ENCODE results near the gene FMC1.
A peak's percentile ranks its signal among the peaks of the same experiment; 100 is the strongest.
"Not testable (repeated sequence)": the region's sequence is repeated elsewhere in the genome, so short reads cannot be mapped to it uniquely, and the experiment has no call there.

Gene FMC1

GRCh38 chr7:139341058-139341775 is at the start of gene FMC1:
FMC1 (plus strand) TSS chr7:139341337; CDS start chr7:139341385, 48 bp downstream.
- DNase-seq = peak; percentile 97

- DNase-seq = no peak
Measured at GRCh38 chr7:139292821-139293220, 48.3 kb upstream of the FMC1 start.

- no peak for DNase-seq
Measured at GRCh38 chr7:139293534-139293933, 47.6 kb upstream of the FMC1 start.

GRCh38 chr7:139294241-139294640 is 46.9 kb upstream of the FMC1 start:
- DNase-seq = peak; percentile 84

GRCh38 chr7:139294951-139295575 is 46.1 kb upstream of the FMC1 start:
- DNase-seq = peak; percentile 77

GRCh38 chr7:139297795-139298194 is 43.3 kb upstream of the FMC1 start:
- no peak for DNase-seq

- no peak for DNase-seq
Measured at GRCh38 chr7:139299296-139299695, 41.8 kb upstream of the FMC1 start.

- no peak for DNase-seq
Measured at GRCh38 chr7:139300390-139300789, 40.7 kb upstream of the FMC1 start.

- no peak for DNase-seq
Measured at GRCh38 chr7:139304517-139304916, 36.6 kb upstream of the FMC1 start.

- no peak for DNase-seq
Measured at GRCh38 chr7:139317939-139318505, 23.1 kb upstream of the FMC1 start.

GRCh38 chr7:139321071-139321745 is 19.9 kb upstream of the FMC1 start:
- DNase-seq = peak; percentile 71

- not testable (repeated sequence) for DNase-seq
Measured at GRCh38 chr7:139324709-139325108, 16.4 kb upstream of the FMC1 start.

GRCh38 chr7:139328375-139328774 is 12.8 kb upstream of the FMC1 start:
- peak; percentile 14 for DNase-seq

- no peak for DNase-seq
Measured at GRCh38 chr7:139329119-139329518, 12.0 kb upstream of the FMC1 start.

- DNase-seq = no peak
Measured at GRCh38 chr7:139330333-139331030, 10.7 kb upstream of the FMC1 start.

GRCh38 chr7:139332697-139333359 is 8.3 kb upstream of the FMC1 start:
- peak; percentile 9 for DNase-seq

GRCh38 chr7:139333443-139333842 is 7.7 kb upstream of the FMC1 start:
- DNase-seq = not testable (repeated sequence)

- DNase-seq = no peak
Measured at GRCh38 chr7:139334399-139335150, 6.6 kb upstream of the FMC1 start.

GRCh38 chr7:139339025-139339424 is 2.1 kb upstream of the FMC1 start:
- DNase-seq = peak; percentile 96

GRCh38 chr7:139339698-139340036 is 1.5 kb upstream of the FMC1 start:
- no peak for DNase-seq

- peak; percentile 99 for DNase-seq
Measured at GRCh38 chr7:139340037-139340807, 915 bp upstream of the FMC1 start.
